AG09319 (cell line): ENCODE data around the gene IQCK.

Experiments used
- DNase-seq: peaks from one replicate; pipeline ENCODE4 v3.0.0-alpha.2; 2010; ENCODE audit warnings: low read depth; ENCODE audit errors: extremely low read depth
- TF ChIP-seq, protein P1 (sequence below): IDR thresholded peaks from 2 replicates; pipeline ENCODE4 v1.5.1; 2011; ENCODE audit warnings: low read depth, mild to moderate bottlenecking, inconsistent platforms, low read length, moderate library complexity

Gene IQCK

DNA sequence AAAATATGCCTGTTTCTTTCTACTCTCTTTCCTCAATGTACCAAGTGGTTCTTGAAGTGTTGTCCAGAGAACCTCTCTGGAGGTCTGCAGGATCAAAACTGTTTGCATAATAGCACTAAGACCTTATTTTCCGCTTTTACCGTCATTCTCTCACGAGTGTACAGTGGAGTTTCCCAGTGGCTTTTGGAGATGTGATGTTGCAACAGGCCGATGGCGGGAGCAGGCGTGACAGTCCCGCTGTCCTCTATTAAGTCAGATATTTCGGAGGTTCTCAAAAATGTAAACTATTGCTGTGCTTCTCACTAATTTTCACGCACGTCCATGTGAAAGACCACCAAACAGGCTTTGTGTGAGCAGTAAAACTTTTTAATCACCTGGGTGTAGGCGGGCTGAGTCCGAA, 174.8 kb downstream of the IQCK start:
- no peak for DNase-seq
- TF ChIP-seq, protein P1, sequence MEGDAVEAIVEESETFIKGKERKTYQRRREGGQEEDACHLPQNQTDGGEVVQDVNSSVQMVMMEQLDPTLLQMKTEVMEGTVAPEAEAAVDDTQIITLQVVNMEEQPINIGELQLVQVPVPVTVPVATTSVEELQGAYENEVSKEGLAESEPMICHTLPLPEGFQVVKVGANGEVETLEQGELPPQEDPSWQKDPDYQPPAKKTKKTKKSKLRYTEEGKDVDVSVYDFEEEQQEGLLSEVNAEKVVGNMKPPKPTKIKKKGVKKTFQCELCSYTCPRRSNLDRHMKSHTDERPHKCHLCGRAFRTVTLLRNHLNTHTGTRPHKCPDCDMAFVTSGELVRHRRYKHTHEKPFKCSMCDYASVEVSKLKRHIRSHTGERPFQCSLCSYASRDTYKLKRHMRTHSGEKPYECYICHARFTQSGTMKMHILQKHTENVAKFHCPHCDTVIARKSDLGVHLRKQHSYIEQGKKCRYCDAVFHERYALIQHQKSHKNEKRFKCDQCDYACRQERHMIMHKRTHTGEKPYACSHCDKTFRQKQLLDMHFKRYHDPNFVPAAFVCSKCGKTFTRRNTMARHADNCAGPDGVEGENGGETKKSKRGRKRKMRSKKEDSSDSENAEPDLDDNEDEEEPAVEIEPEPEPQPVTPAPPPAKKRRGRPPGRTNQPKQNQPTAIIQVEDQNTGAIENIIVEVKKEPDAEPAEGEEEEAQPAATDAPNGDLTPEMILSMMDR: no peak

DNA sequence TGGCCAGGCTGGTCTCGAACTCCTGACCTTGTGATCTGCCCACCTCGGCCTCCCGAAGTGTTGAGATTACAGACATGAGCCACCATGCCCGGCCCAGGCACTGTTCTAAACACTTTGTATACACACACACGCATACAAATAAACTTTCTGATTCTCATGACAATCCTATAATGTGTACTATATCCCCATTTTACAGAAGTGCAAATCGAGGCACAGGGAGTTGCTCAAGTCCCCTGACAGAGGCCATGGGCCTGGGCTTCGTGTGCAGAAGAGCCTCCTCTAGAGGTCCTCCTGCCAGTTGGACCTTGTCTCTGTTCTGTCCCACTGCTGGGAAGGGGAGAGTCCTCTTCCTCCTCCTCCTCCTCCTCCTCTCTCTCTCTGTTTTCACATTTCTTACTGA, 176.5 kb downstream of the IQCK start:
- DNase-seq: no peak
- TF ChIP-seq, protein P1: no peak

DNA sequence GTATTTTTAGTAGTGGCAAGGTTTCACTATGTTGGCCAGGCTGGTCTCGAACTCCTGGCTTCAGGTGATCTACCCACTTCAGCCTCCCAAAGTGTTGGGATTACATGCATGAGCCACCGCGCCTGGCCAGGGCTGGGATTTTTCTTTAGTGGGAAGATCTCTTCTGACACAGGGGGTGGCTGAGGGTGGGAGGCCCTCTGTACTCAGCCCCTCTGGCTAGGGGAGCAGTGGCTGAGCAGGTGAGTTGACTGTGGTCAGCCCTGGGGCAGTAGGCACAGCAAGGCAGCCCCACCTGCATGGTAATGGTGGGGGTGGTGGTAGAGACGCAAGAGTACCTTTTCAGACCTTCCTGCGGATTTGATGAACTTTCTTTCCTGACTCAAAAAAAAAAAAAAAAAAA, 178.9 kb downstream of the IQCK start:
- TF ChIP-seq, protein P1: no peak

DNA sequence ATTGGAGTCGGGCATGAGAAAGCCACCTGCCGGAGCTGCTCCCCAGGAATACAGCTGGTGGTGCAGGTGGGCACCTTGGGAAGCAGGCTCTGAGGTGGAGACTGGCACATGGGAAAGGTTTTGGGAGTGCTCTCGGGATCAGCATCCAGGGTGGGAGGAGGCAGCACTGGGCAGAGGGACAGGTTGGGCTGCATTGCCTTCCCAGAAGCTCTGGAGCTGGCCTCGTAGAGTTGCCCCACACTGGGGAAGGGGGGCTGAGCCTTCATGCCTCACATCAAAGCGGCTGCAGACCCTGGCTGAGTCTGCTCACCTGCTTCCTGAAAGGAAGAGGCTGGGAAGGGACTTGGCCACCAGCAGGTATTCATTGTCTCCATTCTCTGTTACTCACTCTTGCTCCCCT, 180.1 kb downstream of the IQCK start:
- DNase-seq: no peak
- TF ChIP-seq, protein P1: no peak

More for the DNA sequence above, 178.9 kb downstream of the IQCK start:
- DNase-seq: no peak

DNA sequence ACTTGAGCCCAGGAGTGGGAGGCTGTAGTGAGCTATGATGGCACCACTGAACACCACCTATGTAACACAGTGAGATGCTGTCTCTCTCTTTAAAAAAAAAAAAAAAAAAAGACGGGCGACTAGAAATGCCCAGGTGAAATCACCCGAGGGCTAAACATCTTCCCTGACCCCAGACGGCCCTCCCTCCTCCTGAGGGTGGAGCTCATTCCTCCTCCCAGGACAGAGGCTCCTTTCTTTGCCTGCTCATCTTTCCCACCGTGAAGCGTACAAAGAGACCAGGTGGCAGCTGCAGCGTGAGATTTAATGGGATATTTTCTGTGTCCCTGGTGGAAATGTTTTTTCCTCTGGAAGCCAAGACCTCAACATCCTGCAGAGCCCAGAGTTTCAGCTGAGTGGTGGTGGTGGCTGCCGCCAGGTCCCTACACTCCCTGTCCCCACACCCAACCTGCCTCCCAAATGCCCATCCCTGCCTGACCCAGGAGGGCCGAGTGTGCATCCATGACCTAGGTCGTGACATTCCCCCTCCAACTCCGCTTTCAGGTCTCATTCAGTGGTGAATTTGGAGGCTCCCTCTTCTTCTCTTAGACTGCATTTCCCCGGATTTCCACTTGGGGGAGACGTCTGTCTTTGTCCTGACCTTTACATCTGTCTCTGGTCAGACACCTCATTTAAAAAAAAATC, 181.0 kb downstream of the IQCK start:
- no peak for DNase-seq
- TF ChIP-seq, protein P1: peak; percentile 80

DNA sequence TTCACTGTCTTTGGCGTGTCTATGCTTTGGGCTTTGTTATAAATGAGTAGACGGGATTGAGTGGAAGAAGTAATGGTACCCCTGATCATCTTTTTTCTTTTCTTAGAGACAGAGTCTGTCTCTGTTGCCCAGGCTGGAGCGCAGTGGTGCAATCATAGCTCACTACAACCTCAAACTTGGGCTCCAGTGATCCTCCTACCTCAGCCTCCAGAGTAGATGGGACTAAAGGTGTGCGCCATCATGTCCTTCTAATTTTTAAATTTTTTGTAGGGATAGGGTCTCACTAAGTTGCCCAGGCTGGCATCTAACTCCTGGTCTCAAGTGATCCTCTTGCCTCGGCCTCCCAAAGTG, 181.5 kb downstream of the IQCK start:
- DNase-seq: no peak
- TF ChIP-seq, protein P1: no peak

DNA sequence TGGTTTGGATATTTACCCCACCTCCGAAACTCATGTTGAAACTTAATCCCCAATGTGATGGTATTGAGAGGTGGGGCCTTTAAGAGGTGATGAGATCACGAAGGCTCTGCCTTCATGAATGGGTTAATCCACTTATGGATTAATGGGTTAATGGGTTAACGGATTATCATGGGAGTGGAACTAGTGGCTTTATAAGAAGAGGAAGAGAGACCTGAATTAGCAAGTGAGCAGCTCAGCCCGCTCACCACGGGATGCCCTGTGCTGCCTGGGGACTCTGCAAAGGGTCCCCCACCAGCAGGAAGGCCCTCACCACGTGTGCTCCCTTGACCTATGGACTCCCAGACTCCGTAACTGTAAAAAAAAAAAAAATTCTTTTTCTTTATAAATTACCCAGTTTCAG, 183.1 kb downstream of the IQCK start:
- TF ChIP-seq, protein P1: no peak
- no peak for DNase-seq
